ENCODE data around the gene PRKAG2.

PRKAG2 gene

DNA sequence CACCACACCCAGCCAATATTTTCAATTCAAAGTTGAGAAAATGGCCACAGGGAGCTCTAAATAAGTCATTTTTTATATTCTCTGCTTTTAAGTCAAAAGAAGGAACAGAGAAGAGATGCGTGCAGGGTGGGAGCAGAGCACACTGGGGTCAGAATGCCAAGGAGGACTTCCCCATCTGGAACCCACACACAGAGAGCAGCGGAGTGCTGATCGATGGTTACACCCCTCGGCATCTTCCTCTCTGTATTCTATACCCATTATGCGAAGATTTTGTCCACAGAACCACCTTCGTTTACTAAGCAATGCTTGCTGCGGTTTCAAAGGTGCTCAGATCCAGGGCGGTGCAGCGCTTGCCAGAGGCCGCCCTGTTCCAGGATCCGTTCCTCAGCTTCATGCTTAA lies 265.9 kb downstream of the PRKAG2 start:
- TF ChIP-seq MYC (IDR thresholded peaks at IDR 0.05; ENCODE audit: low read depth, low read length) (no peak), POLR2A (IDR thresholded peaks at IDR 0.05; ENCODE audit: extremely low read depth, insufficient read length) (no peak)
- TF ChIP-seq, protein P1, sequence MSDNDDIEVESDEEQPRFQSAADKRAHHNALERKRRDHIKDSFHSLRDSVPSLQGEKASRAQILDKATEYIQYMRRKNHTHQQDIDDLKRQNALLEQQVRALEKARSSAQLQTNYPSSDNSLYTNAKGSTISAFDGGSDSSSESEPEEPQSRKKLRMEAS (IDR thresholded peaks at IDR 0.05; ENCODE audit: low read depth, low read length) = no peak
- TF ChIP-seq, protein P2, sequence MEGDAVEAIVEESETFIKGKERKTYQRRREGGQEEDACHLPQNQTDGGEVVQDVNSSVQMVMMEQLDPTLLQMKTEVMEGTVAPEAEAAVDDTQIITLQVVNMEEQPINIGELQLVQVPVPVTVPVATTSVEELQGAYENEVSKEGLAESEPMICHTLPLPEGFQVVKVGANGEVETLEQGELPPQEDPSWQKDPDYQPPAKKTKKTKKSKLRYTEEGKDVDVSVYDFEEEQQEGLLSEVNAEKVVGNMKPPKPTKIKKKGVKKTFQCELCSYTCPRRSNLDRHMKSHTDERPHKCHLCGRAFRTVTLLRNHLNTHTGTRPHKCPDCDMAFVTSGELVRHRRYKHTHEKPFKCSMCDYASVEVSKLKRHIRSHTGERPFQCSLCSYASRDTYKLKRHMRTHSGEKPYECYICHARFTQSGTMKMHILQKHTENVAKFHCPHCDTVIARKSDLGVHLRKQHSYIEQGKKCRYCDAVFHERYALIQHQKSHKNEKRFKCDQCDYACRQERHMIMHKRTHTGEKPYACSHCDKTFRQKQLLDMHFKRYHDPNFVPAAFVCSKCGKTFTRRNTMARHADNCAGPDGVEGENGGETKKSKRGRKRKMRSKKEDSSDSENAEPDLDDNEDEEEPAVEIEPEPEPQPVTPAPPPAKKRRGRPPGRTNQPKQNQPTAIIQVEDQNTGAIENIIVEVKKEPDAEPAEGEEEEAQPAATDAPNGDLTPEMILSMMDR (IDR thresholded peaks at IDR 0.05; ENCODE audit: low read depth, low read length) = no peak
- H3K4me3 ChIP-seq (ENCODE audit: low read depth, low read length) = no peak overlapping the region
- DNase-seq (ENCODE audit: low read depth) = no peak

DNA sequence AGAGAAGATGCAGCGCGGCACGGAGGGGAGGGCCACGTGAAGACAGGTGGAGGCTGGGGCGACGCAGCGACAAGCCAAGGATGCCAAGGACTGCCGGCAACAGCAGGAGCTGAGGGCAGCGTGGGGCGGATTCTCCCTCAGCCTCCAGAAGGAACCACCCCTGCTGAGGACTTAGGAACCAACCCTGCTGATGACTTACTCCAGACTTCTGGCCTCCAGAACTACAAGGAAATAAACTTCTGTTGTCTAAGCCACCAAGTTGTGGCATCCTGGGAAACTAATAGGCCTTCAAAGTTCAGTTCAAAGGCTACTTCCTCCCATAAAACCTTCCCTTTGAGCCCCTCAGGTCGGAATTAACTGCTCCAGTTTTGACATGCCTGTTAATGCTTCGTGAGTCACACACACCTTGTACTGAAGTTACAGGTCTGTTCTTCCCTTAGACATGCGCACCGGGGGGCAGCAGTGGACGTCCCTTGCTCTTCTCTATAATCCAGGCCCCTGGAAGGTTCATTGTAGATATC lies 268.8 kb downstream of the PRKAG2 start:
- TF ChIP-seq, protein P2 (IDR thresholded peaks at IDR 0.05; ENCODE audit: low read depth, low read length) = no peak
- TF ChIP-seq, protein P1 (IDR thresholded peaks at IDR 0.05; ENCODE audit: low read depth, low read length) = no peak
- no peak for TF ChIP-seq MYC (IDR thresholded peaks at IDR 0.05; ENCODE audit: low read depth, low read length)
- TF ChIP-seq POLR2A (IDR thresholded peaks at IDR 0.05; ENCODE audit: extremely low read depth, insufficient read length) = no peak

DNA sequence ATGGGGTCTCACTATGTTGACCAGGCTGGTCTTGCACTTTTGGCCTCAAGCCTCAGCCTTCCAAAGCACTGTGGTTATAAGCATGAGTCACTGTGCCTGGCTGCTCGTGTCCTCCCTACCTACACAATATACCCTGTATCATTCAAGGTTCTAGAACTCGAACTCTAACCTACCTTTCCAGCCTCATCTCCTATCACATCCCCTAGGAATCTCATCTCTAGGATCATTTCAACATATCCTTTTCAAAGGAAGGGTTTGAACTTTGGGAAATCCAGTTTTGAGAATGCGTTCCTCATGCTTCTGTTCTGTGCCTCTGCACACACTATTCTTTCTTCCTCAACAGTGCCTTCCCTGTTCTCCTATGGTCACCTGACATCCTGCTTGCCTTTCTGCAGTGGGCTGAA lies 269.4 kb downstream of the PRKAG2 start:
- DNase-seq (ENCODE audit: low read depth) = peak; percentile 17
- TF ChIP-seq, protein P2 (IDR thresholded peaks at IDR 0.05; ENCODE audit: low read depth, low read length) = no peak
- TF ChIP-seq POLR2A (IDR thresholded peaks at IDR 0.05; ENCODE audit: extremely low read depth, insufficient read length) (no peak), MYC (IDR thresholded peaks at IDR 0.05; ENCODE audit: low read depth, low read length) (no peak)
- TF ChIP-seq, protein P1 (IDR thresholded peaks at IDR 0.05; ENCODE audit: low read depth, low read length) = no peak
- no peak overlapping the region for H3K4me3 ChIP-seq (ENCODE audit: low read depth, low read length)

More for the DNA sequence above, 268.8 kb downstream of the PRKAG2 start:
- no peak overlapping the region for H3K4me3 ChIP-seq (ENCODE audit: low read depth, low read length)
- peak; percentile 25 for DNase-seq (ENCODE audit: low read depth)

DNA sequence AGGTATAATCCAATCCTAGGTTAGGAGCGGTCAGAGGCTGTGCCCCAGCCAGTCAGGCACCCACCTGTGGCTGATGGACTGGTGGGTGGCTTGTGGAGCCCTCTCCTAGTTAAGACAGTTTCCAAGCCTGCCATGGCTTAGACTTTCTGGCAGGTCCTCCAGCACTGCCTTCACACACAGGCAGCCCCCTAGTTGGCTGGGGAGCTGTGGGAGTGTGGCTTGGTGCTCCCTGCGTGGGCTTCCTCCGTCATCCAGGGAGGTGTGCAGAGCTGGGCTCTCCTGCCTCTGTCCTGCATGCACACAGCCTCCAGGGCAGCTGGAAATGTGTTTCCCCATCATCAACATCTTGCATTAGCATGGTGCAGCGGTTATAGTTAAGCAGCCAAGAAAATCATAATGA lies 273.0 kb downstream of the PRKAG2 start:
- no peak for DNase-seq (ENCODE audit: low read depth)
- TF ChIP-seq POLR2A (IDR thresholded peaks at IDR 0.05; ENCODE audit: extremely low read depth, insufficient read length) = no peak
- no peak for TF ChIP-seq MYC (IDR thresholded peaks at IDR 0.05; ENCODE audit: low read depth, low read length)
- TF ChIP-seq, protein P1 (IDR thresholded peaks at IDR 0.05; ENCODE audit: low read depth, low read length) = no peak
- TF ChIP-seq, protein P2 (IDR thresholded peaks at IDR 0.05; ENCODE audit: low read depth, low read length) = no peak
- H3K4me3 ChIP-seq (ENCODE audit: low read depth, low read length) = no peak overlapping the region

DNA sequence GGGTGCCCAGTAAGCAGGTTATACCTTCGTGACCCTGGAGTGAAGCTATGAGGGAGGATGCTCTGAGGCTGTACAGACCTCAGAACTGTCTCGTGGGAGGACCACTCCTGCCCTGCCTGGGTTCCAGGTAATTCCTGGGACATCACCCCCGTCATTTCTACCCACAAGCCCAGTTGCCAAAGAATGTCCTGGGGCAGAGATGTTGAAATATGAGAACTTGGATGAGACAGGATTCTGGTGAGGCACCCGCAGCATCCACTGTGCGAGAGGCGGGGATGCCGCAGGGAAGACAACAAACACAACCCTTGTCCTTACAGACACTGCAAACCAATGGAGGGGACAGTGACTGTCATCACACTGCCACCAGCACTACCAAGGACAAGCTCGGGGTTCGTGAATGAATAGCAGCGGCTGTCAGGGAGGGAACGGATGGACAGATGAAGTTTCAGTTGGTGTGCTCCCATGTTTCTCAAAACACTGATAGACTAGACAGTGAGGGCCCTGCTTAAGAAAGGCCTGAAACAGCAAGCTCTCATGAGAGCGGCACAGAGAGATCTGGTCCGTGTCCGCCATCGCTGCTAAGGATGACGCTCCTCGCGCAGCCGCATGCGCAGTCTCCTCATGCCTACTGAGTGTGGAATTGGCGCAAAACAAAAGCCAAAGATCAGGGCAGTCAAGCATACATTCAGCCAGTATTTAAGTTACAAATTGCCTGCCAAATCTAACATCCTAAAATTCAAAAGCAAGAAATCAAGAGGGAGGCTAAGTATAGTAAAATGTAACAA lies 275.2 kb downstream of the PRKAG2 start:
- no peak for DNase-seq (ENCODE audit: low read depth)
- no peak overlapping the region for H3K4me3 ChIP-seq (ENCODE audit: low read depth, low read length)
- TF ChIP-seq, protein P2 (IDR thresholded peaks at IDR 0.05; ENCODE audit: low read depth, low read length) = no peak
- TF ChIP-seq POLR2A (IDR thresholded peaks at IDR 0.05; ENCODE audit: extremely low read depth, insufficient read length) = no peak
- TF ChIP-seq MYC (IDR thresholded peaks at IDR 0.05; ENCODE audit: low read depth, low read length) = no peak
- TF ChIP-seq, protein P1 (IDR thresholded peaks at IDR 0.05; ENCODE audit: low read depth, low read length) = no peak

Data from NB4 (cell line).